ENCODE results near the gene AIRE.
"Not testable (repeated sequence)": the region's sequence is repeated elsewhere in the genome, so short reads cannot be mapped to it uniquely, and the experiment has no call there.

AIRE gene

GRCh38 chr21:44267655-44268142 lies 18.0 kb upstream of the AIRE start:
- no peak for FAIRE-seq

GRCh38 chr21:44269090-44269489 lies 16.6 kb upstream of the AIRE start:
- no peak for FAIRE-seq

GRCh38 chr21:44271558-44272283 lies 14.0 kb upstream of the AIRE start:
- no peak for FAIRE-seq

GRCh38 chr21:44272284-44272858 lies 13.3 kb upstream of the AIRE start:
- no peak for FAIRE-seq

- FAIRE-seq, result no peak
Measured at GRCh38 chr21:44273046-44273445, 12.6 kb upstream of the AIRE start.

GRCh38 chr21:44275041-44275440 lies 10.6 kb upstream of the AIRE start:
- no peak for FAIRE-seq

- FAIRE-seq, result no peak
Measured at GRCh38 chr21:44279354-44280260, 6.1 kb upstream of the AIRE start.

- FAIRE-seq, result no peak
Measured at GRCh38 chr21:44281801-44282200, 3.9 kb upstream of the AIRE start.

- FAIRE-seq, result no peak
Measured at GRCh38 chr21:44282370-44282769, 3.3 kb upstream of the AIRE start.

- FAIRE-seq, result not testable (repeated sequence)
Measured at GRCh38 chr21:44283211-44283785, 2.4 kb upstream of the AIRE start.

GRCh38 chr21:44283948-44284347 lies 1.7 kb upstream of the AIRE start:
- FAIRE-seq, result no peak

GRCh38 chr21:44286086-44286715 lies 525 bp downstream of the AIRE start:
- no peak for FAIRE-seq

GRCh38 chr21:44286716-44287632 lies 1.3 kb downstream of the AIRE start:
- no peak for FAIRE-seq

GRCh38 chr21:44288251-44289110 lies 2.8 kb downstream of the AIRE start:
- no peak for FAIRE-seq

- no peak for FAIRE-seq
Measured at GRCh38 chr21:44289381-44290010, 3.8 kb downstream of the AIRE start.

- FAIRE-seq, result no peak
Measured at GRCh38 chr21:44290327-44291077, 4.8 kb downstream of the AIRE start.

- FAIRE-seq, result no peak
Measured at GRCh38 chr21:44291078-44291935, 5.6 kb downstream of the AIRE start.

Data from A204.1 (cell line).